Left cardiac atrium (tissue), 4 donors: Measurements from ENCODE around the gene FTO. TPM values are rescaled to one million over a fixed set of nuclear protein-coding genes. Genes with fewer than 3 reads are reported as not detected.
"Not testable (repeated sequence)": the region's sequence is repeated elsewhere in the genome, so short reads cannot be mapped to it uniquely, and the experiment has no call there.

Source experiments
- ATAC-seq, 2 donors: fragments of 200-7000 bp; cut with Tn5 transposase; one replicate each; pipeline ENCODE4 v1.9.1; 2020; ENCODE audit warnings: mild to moderate bottlenecking in 2 of 2, moderate library complexity in 2 of 2
- DNase-seq: peaks from one replicate; pipeline ENCODE4 v3.0.0-alpha.2; 2020
- intact Hi-C, 2 donors: fragments of 100-400 bp; cut with DNase I; formaldehyde crosslinking; loops; one replicate each; pipeline versions ENCODE4 v1.14.1 to v1.15.1; 2022 to 2023
- long read RNA-seq: library from polyadenylated mRNA; unstranded; transcript quantifications from one replicate; pipeline ENCODE4 v2.0.0, GENCODE V29; 2021
- total RNA-seq, 2 donors: library from RNA; stranded (reverse); fragmentation: NEBNext Ultra II Directional; extraction: Animal tissue kit (Norgen Biotek cat#: 25700); gene quantifications; one replicate each; pipeline ENCODE4 v1.2.1, GENCODE V29; 2021
- donor health status: DM: no; HTN: yes; CAD: no.
- donor health status: DM: no; HTN: yes; CAD: no; lungs with severe emphysema.
- donor health status: DM: yes; HTN: yes; CAD: no.
- donor health status: Dilated cardiomyopathy.

FTO gene
- 10 to 100 TPM; 61.1 to 71.2 TPM for total RNA-seq
- long read RNA-seq, full-length matches to known transcripts: 14 of 19 reads
- long read RNA-seq, partial matches to known transcripts: 1 of 19 reads
- long read RNA-seq, other reads (novel, unspliced or antisense): 4 of 19 reads

DNA sequence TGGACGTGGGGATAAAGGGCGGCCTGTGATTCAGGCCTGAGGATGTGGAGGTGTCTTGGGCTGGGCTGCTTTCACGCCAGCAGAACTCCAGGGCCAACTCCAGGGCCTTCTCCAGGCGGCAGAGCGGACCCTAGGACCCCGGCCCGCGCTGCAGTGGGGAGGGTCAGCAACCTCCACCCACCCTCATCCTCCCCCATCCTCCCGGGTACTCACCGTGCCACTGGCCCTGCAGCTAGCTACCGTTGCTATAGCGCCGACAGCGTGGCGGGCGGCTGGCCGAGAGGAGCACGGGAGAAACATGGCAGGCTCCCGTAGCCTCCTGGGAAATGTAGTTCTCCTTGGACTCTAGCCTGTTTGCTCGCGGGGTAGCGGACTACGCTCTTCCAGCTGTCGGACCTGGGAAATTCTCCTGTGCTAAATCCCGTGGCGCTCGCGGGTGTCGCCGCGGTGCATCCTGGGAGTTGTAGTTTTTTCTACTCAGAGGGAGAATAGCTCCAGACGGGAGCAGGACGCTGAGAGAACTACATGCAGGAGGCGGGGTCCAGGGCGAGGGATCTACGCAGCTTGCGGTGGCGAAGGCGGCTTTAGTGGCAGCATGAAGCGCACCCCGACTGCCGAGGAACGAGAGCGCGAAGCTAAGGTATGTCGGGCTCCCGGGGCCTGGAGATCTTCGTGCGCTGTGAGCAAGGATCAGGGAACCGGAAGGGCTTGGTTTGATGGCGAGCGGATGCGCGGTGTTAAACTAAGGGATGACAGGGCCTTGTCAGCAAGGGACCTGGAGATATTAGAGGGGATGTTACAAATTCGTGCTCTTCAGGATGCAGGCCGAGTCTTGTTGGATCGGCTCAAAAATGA lies at the start of gene FTO, which contains the start of gene RPGRIP1L:
Gene FTO (plus strand): TSS at position 567 of the 855 bp plus-strand sequence.
Gene RPGRIP1L (minus strand): TSS at position 270 of the 855 bp plus-strand sequence. CDS start 3,136 bp downstream, outside the sequence.
- intact Hi-C loops: no loop called here
- DNase-seq (peak; percentile 99), ATAC-seq (peak; percentile 99 to 100)

GRCh38 chr16:53654946-53655345 lies 49.0 kb upstream of the FTO start:
- intact Hi-C loops: no loop called here
- no peak for DNase-seq
- no peak for ATAC-seq

DNA sequence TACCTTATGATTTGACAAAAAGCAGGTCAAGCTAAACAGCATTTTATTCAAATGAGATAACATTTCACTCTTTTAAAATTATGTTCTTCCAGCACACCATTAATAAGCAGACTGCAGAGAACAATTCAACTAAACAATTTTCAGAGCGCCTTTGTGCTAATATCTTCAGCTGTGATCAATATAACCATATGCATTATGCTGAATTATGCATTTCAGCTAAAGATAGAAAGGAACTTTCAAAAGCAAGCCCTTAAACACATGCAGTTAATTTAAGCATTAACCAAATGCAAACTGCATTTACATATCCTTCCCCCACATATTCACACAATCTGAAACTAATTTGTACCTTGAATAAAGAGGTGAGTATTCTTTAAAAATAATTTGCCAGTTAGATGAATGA lies 41.9 kb upstream of the FTO start:
- ATAC-seq: no peak
- no peak for DNase-seq
- intact Hi-C loops: no loop called here

- no peak for DNase-seq
- intact Hi-C loops: no loop called here
- ATAC-seq: peak; percentile 44 to 79
Observed at GRCh38 chr16:53664724-53665345, 39.1 kb upstream of the FTO start.

GRCh38 chr16:53666786-53667415 lies 37.1 kb upstream of the FTO start:
- DNase-seq (no peak), ATAC-seq (no peak)
- intact Hi-C loops: no loop called here

DNA sequence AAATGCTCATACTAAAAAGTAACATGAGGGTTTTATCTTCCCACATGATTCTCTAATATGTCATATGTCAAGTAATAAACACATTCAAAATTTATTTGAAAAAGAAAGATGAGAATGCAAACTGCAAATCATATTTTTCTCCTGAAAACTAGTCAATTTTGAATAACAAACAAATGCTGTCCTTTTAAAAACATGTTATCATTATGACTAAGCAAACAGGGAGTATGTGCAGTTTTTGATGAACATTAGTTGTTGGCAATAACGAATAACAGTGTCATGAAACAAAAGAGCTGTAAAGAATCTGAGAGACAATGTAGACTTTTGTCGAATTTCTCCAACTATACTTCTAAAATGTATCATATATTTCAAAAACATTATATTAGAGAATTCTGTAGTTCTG lies 35.1 kb upstream of the FTO start:
- DNase-seq (no peak), ATAC-seq (no peak)
- intact Hi-C loops: no loop called here

DNA sequence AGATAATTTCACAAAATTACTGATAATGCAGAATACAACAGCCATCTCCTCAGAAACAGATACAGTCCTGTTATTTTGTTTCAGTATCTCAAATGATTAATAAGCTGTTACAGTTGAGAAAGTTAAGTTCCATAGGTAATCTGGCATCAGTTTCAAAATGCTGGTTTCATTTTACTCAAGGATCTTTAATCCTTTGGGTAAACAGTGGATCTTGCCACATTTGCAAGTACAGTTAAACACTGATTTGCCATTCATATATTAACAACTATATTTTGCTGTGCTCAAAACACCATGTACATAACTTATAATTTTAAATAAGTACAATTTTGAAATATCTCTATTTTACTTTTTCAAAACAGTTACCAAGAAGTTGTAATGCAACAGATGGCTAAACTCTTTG lies 31.5 kb upstream of the FTO start:
- intact Hi-C loops: no loop called here
- no peak for ATAC-seq

DNA sequence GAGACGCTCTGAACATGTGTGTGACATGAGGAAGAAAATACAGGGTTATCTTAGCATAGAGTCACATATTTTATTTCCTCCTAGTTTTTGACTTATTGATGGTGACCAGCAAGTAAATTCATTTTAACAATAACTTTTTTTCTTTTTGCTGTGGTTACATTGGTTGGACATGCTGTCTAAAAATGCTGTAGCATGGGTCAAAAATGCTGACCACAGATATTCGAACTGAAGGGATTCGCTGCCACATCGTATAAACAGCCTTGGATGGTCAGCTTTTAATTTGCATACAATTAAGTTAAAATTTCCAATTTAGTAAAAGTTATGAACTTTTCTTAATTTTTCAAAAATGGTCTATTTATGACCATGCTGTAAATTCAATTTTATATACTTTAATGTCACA lies 30.8 kb upstream of the FTO start:
- DNase-seq (no peak), ATAC-seq (no peak)
- intact Hi-C loops: no loop called here

More for the DNA sequence above, 31.5 kb upstream of the FTO start:
- DNase-seq: no peak

- ATAC-seq (no peak), DNase-seq (no peak)
- intact Hi-C loops: no loop called here
Observed at GRCh38 chr16:53678155-53678554, 25.8 kb upstream of the FTO start.

DNA sequence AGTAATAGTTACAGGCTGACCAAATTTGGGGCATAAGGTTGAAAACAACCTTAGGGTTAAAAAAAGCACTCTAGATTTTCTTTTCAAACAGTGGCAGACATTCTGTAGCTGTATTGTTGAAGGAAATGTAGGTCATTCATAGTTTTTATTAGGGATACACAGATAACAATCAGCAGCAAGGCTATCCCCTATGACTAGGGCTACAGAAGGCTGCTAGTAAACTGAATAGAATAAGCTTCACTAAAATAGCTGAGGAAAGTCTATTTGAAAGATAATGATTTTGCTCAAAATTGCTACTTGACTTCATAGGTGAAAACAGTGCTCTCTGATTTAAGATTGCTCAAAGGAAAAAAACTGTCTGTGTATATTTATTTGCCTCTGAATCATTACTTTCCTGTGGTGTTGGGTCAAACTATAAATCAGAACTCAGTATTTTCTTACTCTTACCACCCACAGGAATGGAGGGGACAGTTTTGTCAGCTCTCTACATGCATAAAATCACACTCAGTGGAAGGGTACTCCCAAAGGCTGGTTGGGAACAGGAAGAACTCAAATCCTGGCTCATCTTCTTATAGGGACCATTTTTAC lies 25.1 kb upstream of the FTO start:
- DNase-seq (no peak), ATAC-seq (no peak)
- intact Hi-C loops: no loop called here

- intact Hi-C loops: no loop called here
- DNase-seq: no peak
- ATAC-seq: no peak
Observed at GRCh38 chr16:53680756-53681155, 23.2 kb upstream of the FTO start.

- no peak for ATAC-seq
- intact Hi-C loops: no loop called here
Observed at GRCh38 chr16:53681354-53681753, 22.6 kb upstream of the FTO start.

DNA sequence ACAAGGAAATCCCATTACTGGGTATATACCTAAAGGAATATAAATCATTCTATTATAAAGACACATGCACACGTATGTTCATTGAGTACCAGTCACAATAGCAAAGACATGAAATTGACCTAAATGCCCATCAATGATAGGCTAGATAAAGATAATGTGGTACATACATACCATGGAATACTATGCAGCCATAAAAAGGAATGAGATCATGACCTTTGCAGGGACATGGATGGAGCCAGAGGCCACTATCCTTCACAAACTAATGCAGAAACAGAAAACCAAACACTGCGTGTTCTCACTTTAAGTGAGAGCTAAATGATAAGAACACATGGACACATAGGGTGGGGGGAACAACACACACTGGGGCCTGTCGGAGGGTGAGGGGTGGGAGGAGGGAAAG lies 18.6 kb upstream of the FTO start:
- DNase-seq, intact Hi-C loops, ATAC-seq: not testable (repeated sequence)

More at GRCh38 chr16:53681354-53681753, 22.6 kb upstream of the FTO start:
- no peak for DNase-seq

DNA sequence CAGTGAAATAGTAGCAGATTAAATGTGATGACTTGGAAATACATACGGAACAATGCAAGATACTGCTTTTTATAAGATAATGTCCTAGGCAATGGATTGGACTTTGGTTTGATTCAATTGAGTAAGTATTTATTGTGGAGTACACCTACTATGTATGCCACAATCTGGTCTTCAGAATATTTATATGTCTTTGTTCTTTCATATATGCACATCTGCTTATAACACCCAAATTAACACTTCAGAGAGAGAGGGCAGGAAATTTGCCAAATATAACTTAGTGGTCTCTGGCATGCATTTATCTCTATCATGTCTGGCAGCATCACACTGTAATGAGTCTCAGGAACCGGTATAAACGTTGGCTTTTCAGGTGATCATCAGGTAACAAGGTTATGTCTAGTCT lies 17.2 kb upstream of the FTO start:
- DNase-seq: no peak
- no peak for ATAC-seq
- intact Hi-C loops: no loop called here

DNA sequence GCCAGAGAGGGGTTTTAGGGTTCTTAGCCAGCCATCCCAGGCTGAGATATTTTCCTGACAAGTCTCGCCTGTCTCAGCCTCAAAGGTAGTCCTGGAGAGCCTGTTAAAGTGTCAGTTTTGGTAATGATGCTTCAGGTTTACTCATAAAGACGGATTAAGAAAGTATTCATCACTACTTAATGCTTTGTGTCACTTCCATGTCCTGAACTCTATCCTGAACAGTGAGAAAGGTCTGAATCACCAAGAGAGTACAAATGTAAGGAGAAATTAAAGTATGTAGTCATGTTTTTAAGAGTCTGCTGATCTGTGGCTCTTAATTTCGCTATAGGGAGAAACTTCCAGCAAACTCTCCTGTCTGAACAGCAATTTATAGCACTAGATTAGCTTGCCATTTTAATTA lies 14.3 kb upstream of the FTO start:
- DNase-seq (no peak), ATAC-seq (no peak)
- intact Hi-C loops: no loop called here

GRCh38 chr16:53690771-53691170 lies 13.2 kb upstream of the FTO start:
- ATAC-seq (no peak), DNase-seq (no peak)
- intact Hi-C loops: no loop called here

DNA sequence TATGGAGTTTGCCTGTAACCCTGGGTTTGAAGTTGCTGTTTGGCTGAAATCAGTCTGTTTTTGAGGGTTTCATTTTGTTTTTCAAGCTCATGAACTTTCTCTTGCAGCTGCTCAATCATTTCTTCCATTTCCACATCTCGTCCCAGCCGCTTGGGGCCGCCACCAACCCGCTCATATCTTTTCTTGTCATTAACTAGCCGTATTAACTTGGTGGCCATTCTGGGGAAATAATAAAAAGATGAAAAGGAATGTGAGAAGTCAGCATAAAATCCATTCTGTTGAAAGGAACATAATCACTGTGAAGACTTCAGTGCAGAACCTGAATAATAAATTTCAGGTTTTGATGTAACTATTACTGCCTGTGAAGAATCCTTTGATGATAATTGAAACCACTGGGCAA lies 11.8 kb upstream of the FTO start:
- ATAC-seq (no peak), DNase-seq (no peak)
- intact Hi-C loops: no loop called here

GRCh38 chr16:53693320-53693719 lies 10.6 kb upstream of the FTO start:
- intact Hi-C loops: no loop called here
- DNase-seq (no peak), ATAC-seq (no peak)

DNA sequence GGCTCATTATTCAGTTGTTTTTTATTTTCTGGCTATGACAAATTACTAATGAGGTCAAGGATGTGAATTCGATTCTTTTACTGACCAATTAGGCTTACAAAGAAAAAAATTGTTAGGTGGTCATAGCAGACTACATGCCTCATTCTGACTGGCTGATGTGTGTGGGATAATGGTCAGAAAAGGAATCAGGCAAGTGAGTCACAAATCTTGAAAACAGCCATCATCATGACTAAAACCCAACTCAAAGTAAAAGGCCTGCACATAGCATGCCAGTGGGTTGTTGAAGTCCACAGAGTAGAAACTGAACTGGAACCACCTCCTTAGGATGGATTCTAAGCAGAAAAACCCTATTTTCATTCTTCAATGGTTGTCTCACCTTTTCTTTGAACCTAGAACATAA lies 8.9 kb upstream of the FTO start:
- ATAC-seq (no peak), DNase-seq (no peak)
- intact Hi-C loops: no loop called here

DNA sequence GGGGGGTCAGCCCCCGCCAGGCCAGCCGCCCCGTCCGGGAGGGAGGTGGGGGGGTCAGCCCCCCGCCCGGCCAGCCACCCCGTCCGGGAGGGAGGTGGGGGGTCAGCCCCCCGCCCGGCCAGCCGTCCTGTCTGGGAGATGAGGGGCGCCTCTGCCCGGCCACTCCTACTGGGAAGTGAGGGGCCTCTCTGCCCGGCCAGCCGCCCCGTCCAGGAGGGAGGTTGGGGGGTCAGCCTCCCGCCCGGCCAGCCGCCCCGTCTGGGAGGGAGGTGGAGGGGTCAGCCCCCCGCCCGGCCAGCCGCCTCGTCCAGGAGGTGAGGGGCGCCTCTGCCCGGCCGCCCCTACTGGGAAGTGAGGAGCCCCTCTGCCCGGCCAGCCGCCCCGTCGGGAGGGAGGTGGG lies 5.7 kb upstream of the FTO start:
- intact Hi-C loops, DNase-seq, ATAC-seq: not testable (repeated sequence)
